ENCODE measurements around the gene GLCCI1.
"Not testable (repeated sequence)": the region's sequence is repeated elsewhere in the genome, so short reads cannot be mapped to it uniquely, and the experiment has no call there.

The GLCCI1 gene

DNA sequence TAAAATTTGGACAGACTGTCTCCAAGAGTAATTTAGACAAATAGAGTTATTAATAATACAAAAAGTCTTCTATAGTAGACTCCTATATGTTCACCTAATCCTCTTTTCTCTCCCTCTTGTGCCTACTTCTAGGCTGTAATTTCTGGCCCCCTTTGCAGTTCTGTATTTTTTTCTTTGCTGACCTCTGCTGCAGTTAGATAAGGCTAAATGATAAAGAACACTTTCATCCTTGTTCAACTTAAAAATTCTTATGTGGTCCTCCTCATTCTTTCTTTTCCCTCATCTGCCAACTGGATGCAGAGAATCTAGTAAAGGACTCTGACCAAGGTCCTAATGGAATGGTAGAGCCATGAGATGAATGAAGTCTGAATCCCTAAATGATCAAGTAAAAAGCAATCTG, 20.1 kb downstream of the GLCCI1 start:
- H3K4me3 ChIP-seq (ENCODE audit: low read depth, low read length): no peak overlapping the region
- TF ChIP-seq CTCF (IDR thresholded peaks at IDR 0.05; ENCODE audit: borderline replicate concordance, insufficient read depth, low read depth, low read length): no peak

DNA sequence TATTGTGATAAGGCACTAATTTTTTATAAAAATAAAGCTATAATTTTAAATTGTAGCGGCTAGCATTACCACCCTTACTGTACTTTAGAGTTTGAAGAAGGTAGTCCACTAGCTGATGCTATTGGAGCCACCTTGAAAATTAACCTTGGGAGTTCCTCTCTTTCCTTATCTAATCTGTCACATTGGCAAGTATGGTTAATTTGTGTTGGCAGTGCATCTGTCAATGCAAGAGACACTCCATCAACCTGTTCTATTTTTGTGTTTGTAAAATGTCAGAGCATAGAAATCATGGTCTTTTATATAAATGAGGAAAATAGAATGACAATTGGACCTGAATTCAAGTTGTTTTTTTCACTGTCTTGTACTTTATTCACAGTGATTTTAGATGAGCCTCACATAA, 20.5 kb downstream of the GLCCI1 start:
- no peak for TF ChIP-seq CTCF (IDR thresholded peaks at IDR 0.05; ENCODE audit: borderline replicate concordance, insufficient read depth, low read depth, low read length)

GRCh38 chr7:7989616-7990440, 21.2 kb downstream of the GLCCI1 start:
- no peak overlapping the region for H3K4me3 ChIP-seq (ENCODE audit: low read depth, low read length)
- TF ChIP-seq CTCF (IDR thresholded peaks at IDR 0.05; ENCODE audit: borderline replicate concordance, insufficient read depth, low read depth, low read length): no peak

More for the DNA sequence above, 20.5 kb downstream of the GLCCI1 start:
- H3K4me3 ChIP-seq (ENCODE audit: low read depth, low read length): no peak overlapping the region

DNA sequence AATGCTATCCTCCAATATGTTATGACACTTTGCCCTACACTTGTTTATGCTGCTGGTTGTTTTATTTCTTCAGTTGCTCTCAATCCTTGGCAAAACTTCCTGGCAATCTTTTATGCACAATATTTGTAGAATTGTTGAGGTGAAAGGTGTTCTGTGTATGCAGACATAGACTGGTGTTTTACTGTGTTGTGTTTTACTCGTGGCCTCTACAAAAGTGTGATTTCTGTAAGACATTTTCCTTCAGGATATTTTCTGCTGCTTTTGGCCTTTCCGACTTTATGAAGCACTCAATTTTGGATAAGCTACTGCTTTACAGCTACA, 21.8 kb downstream of the GLCCI1 start:
- TF ChIP-seq CTCF (IDR thresholded peaks at IDR 0.05; ENCODE audit: borderline replicate concordance, insufficient read depth, low read depth, low read length): no peak
- no peak overlapping the region for H3K4me3 ChIP-seq (ENCODE audit: low read depth, low read length)

- no peak overlapping the region for H3K4me3 ChIP-seq (ENCODE audit: low read depth, low read length)
- TF ChIP-seq CTCF (IDR thresholded peaks at IDR 0.05; ENCODE audit: borderline replicate concordance, insufficient read depth, low read depth, low read length): no peak
Observed at GRCh38 chr7:7992506-7992905, 23.9 kb downstream of the GLCCI1 start.

- H3K4me3 ChIP-seq (ENCODE audit: low read depth, low read length): not testable (repeated sequence)
Observed at GRCh38 chr7:7995348-7995747, 26.8 kb downstream of the GLCCI1 start.

DNA sequence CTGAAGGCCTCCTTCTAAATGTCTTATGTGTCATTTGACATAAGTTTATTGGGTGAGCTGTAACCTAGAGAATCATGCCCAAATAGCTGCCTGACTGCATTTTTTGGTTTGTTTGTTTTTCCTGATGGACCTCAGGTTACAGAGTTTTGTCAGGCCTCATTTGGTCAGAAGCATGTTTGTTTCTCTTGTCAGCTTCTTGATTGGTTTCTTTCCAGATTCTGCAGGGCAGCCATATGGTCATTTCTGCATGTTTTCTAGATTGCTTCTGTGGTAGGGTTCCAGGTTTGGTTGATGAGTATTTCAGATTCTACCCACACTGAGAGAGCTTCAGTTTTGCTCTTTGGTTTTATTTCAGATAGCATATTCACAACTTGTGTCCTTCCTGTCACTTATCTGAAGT, 28.0 kb downstream of the GLCCI1 start:
- no peak for TF ChIP-seq CTCF (IDR thresholded peaks at IDR 0.05; ENCODE audit: borderline replicate concordance, insufficient read depth, low read depth, low read length)
- H3K4me3 ChIP-seq (ENCODE audit: low read depth, low read length): no peak overlapping the region
